ENCODE results near the gene CSTPP1. TPM values are rescaled to one million over a fixed set of nuclear protein-coding genes. Genes with fewer than 3 reads are reported as not detected.

CSTPP1 gene
- total RNA-seq, 6 experiments from 2014 or later, result 3.3 to 7.5 (median 4.6) TPM

GRCh38 chr11:47121056-47121455, 184.5 kb downstream of the CSTPP1 start:
- WGBS (ENCODE audit: insufficient coverage, low coverage, low lambda C conversion rate, missing lambda C conversion rate), result 80% methylated on average over 2 of the region's 2 CpGs
- Histone ChIP-seq H3K36me3 (no peaks in the 10 kb centered on the region), H3K9me3 (no peaks in the 10 kb centered on the region), H3K27me3 (no peaks in the 10 kb centered on the region), H3K27ac (no peak overlapping the region), H3K4me3 (no peak overlapping the region), H3K4me1 (no peaks in the 10 kb centered on the region)
- ATAC-seq (no peak), DNase-seq (no peak)
- TF ChIP-seq, protein P1, sequence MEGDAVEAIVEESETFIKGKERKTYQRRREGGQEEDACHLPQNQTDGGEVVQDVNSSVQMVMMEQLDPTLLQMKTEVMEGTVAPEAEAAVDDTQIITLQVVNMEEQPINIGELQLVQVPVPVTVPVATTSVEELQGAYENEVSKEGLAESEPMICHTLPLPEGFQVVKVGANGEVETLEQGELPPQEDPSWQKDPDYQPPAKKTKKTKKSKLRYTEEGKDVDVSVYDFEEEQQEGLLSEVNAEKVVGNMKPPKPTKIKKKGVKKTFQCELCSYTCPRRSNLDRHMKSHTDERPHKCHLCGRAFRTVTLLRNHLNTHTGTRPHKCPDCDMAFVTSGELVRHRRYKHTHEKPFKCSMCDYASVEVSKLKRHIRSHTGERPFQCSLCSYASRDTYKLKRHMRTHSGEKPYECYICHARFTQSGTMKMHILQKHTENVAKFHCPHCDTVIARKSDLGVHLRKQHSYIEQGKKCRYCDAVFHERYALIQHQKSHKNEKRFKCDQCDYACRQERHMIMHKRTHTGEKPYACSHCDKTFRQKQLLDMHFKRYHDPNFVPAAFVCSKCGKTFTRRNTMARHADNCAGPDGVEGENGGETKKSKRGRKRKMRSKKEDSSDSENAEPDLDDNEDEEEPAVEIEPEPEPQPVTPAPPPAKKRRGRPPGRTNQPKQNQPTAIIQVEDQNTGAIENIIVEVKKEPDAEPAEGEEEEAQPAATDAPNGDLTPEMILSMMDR (IDR thresholded peaks at IDR 0.05), result no peak
- TF ChIP-seq POLR2A (IDR thresholded peaks at IDR 0.05), result no peak
- intact Hi-C loops (cut with DNase I), result no loop called here

DNA sequence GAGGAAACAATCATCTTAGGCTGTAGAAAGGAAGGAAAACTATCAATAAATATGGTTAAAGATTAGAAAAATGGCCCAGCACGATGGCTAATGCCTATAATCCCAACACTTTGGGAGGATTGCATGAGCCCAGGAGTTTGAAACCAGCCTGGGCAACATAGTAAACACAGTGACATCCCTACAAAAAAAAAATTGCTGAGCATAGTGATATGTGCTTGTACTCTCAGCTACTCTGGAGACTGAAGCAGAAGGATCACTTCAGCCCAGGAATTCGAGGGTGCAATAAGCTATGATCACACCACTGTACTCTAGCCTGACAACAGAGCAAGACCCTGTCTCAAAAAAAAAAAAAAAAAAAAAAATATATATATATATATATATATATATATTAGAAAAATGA, 185.2 kb downstream of the CSTPP1 start:
- H3K36me3 ChIP-seq, result no peaks in the 10 kb centered on the region
- H3K9me3 ChIP-seq, result no peaks in the 10 kb centered on the region
- H3K27me3 ChIP-seq, result no peaks in the 10 kb centered on the region
- H3K4me3 ChIP-seq, result no peak overlapping the region
- WGBS (ENCODE audit: insufficient coverage, low coverage, low lambda C conversion rate, missing lambda C conversion rate), result 24% methylated on average over 2 of the region's 2 CpGs
- TF ChIP-seq, protein P1 (IDR thresholded peaks at IDR 0.05), result no peak
- no peak for TF ChIP-seq POLR2A (IDR thresholded peaks at IDR 0.05)
- intact Hi-C loops (cut with DNase I), result no loop called here
- ATAC-seq, result no peak
- no peak for DNase-seq
- no peaks in the 10 kb centered on the region for H3K4me1 ChIP-seq
- no peak overlapping the region for H3K27ac ChIP-seq

GRCh38 chr11:47123094-47123493, 186.5 kb downstream of the CSTPP1 start:
- 90% methylated on average over 2 of the region's 2 CpGs for WGBS (ENCODE audit: insufficient coverage, low coverage, low lambda C conversion rate, missing lambda C conversion rate)
- Histone ChIP-seq H3K27ac (no peak overlapping the region), H3K36me3 (no peaks in the 10 kb centered on the region), H3K9me3 (no peaks in the 10 kb centered on the region), H3K27me3 (no peaks in the 10 kb centered on the region), H3K4me3 (no peak overlapping the region), H3K4me1 (no peaks in the 10 kb centered on the region)
- no peak for DNase-seq
- TF ChIP-seq, protein P1 (IDR thresholded peaks at IDR 0.05), result no peak
- TF ChIP-seq POLR2A (IDR thresholded peaks at IDR 0.05), result no peak
- no peak for ATAC-seq
- intact Hi-C loops (cut with DNase I), result no loop called here

DNA sequence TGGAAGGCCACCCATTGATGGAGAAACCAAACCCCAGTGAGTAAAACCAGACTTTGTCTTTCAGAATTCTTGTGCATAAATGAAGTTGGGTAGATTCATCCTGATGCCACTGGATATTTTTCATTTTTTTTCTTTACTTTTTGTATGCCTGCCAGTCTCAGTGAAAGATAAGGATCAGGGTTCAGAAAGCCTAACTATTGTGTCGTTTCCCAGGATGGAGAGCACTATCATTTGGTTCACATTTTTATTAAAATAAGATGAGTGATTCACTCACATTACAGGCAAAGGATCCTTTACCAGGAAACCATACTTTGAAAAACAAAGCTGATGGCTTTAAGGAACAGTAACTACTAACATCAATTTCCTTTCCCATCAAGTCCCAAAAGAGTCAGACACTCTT, 188.1 kb downstream of the CSTPP1 start:
- no peaks in the 10 kb centered on the region for H3K4me1 ChIP-seq
- H3K27me3 ChIP-seq, result no peaks in the 10 kb centered on the region
- no peak for DNase-seq
- H3K36me3 ChIP-seq, result no peaks in the 10 kb centered on the region
- no peak for TF ChIP-seq POLR2A (IDR thresholded peaks at IDR 0.05)
- TF ChIP-seq, protein P1 (IDR thresholded peaks at IDR 0.05), result no peak
- no peak overlapping the region for H3K4me3 ChIP-seq
- H3K9me3 ChIP-seq, result no peaks in the 10 kb centered on the region
- no peak for ATAC-seq
- no peak overlapping the region for H3K27ac ChIP-seq
- WGBS (ENCODE audit: insufficient coverage, low coverage, low lambda C conversion rate, missing lambda C conversion rate), result 90% methylated on average over 1 of the region's 1 CpG
- intact Hi-C loops (cut with DNase I), result no loop called here

GRCh38 chr11:47125083-47125482, 188.5 kb downstream of the CSTPP1 start:
- intact Hi-C loops (cut with DNase I), result no loop called here
- Histone ChIP-seq H3K4me1 (no peaks in the 10 kb centered on the region), H3K27ac (no peak overlapping the region), H3K36me3 (no peaks in the 10 kb centered on the region), H3K9me3 (no peaks in the 10 kb centered on the region), H3K27me3 (no peaks in the 10 kb centered on the region), H3K4me3 (no peak overlapping the region)
- TF ChIP-seq, protein P1 (IDR thresholded peaks at IDR 0.05), result no peak
- TF ChIP-seq POLR2A (IDR thresholded peaks at IDR 0.05), result no peak
- ATAC-seq, result no peak
- no peak for DNase-seq
- 84% methylated on average over 7 of the region's 7 CpGs for WGBS (ENCODE audit: insufficient coverage, low coverage, low lambda C conversion rate, missing lambda C conversion rate)

Data from right lobe of liver (tissue), 6 donors.